AG09309 (cell line): ENCODE measurements around the gene SET.

Experiments used
- DNase-seq: peaks from one replicate; pipeline ENCODE4 v3.0.0-alpha.2; 2010; ENCODE audit warnings: low read depth
- H3K4me3 ChIP-seq: 2 replicates; pipeline ENCODE4 v1.5.1; 2011; ENCODE audit warnings: mild to moderate bottlenecking, low read depth, low read length, moderate library complexity; ENCODE audit not compliant: control insufficient read depth
- TF ChIP-seq, protein P1 (sequence below): IDR thresholded peaks from 2 replicates; pipeline ENCODE4 v1.5.1; 2011; ENCODE audit warnings: mild to moderate bottlenecking, low read depth, low read length, inconsistent platforms; ENCODE audit not compliant: insufficient read depth, control insufficient read depth; ENCODE audit errors: missing control alignments

SET gene

DNA sequence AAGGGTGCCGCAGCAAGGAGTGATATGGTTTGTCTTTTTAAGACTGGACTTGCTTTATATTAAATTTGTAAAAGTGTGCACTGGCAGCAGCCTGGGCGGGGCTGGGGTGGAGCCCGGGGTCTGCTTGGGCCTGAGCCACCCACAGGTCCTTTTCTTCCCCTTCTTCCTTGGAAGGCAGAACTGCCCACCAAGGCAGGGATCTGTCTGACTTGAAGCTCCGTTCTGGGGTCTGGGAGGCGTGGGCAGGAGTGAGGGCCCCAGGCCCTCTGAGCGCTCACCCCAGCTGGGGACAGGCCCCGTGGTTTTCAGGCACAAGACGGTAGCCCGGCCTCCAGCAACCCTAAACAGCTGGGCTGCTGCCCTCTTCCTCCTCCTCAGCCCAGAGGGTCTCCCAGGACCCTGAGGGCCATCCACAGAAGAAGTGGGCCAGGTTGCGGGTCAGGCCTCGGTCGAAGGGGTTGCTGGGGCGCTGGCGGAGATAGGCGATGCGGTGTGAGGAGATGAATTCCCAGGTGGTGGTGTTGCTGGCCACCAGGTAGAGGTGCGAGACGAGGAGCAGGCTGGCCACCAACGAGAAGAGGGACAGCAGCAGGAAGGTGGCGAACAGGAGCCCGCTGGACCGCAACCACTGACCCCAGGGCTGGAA is 31.9 kb downstream of the SET start:
- TF ChIP-seq, protein P1, sequence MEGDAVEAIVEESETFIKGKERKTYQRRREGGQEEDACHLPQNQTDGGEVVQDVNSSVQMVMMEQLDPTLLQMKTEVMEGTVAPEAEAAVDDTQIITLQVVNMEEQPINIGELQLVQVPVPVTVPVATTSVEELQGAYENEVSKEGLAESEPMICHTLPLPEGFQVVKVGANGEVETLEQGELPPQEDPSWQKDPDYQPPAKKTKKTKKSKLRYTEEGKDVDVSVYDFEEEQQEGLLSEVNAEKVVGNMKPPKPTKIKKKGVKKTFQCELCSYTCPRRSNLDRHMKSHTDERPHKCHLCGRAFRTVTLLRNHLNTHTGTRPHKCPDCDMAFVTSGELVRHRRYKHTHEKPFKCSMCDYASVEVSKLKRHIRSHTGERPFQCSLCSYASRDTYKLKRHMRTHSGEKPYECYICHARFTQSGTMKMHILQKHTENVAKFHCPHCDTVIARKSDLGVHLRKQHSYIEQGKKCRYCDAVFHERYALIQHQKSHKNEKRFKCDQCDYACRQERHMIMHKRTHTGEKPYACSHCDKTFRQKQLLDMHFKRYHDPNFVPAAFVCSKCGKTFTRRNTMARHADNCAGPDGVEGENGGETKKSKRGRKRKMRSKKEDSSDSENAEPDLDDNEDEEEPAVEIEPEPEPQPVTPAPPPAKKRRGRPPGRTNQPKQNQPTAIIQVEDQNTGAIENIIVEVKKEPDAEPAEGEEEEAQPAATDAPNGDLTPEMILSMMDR = no peak

DNA sequence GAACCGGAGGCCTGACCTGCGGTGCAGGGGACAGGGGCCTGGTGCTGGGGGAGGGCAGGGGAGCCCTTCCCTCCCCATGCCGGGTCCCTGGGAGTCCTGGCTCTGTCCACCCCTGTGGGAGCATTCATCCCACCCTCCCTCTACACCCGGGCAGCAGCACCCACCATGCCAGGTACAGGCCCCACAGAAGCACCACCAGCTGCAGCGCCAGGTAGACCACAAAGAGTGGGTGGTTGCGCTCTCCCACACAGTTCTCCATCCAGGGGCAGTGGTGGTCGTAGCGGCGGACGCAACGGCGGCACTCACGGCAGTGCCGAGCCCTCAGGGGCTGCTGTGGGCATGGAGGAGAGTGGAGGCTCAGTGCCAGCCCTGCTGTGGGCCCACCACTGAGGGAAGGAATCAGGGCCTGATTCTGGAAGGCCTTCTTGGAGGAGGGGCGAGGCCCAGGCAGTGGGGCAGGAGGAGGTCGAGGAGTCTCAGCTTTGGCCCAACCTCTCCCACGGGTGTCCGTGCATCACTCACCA is 32.5 kb downstream of the SET start:
- H3K4me3 ChIP-seq = no peak overlapping the region

More for the DNA sequence above, 31.9 kb downstream of the SET start:
- H3K4me3 ChIP-seq = no peak overlapping the region
- DNase-seq = no peak

DNA sequence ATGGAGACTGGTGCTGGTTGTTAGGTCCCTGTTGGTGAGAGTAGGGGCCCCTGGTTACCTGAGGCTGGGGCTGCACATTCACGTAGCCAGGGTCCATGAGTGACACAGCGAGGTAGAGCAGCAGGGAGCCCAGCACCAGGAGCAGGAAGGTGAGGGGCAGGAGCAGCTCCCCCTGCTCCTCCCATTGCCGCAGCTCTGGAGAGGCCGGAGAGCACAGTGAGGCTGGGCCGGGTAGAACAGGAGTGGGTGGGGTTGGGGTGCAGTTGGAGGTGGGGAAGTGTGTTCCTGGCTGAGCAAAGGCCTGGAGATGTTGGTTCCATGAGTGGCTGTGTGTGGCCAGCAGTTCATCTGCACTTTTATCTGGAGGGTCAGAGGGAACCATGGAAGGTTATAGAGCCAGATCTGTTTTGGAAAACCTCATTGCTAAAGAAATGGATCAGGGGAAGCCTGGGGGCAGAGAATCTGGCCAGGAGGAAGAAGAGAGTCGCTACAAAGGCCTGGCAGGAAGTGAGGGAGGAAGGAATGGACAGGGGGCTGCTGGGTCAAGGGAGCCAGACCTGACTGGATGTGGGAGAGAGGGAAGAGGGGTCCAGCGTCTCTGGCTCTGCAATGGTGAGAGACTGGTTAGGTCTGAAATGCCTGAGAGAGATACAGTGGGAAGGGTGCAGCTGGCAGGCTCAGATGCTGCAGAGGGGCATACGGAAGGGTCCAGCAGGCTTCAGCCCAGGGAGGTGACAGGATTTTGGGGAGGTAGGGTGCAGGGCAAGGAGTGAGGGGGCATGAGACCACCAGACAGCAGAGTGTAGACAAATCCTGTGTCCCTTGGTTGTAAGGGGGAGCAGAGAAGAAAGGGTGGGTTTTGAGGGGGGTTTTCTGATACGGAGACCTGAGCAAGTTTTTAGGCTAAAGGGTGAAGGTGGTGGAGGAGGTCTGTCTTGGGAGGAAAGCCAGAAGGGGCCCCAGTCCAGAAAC is 33.6 kb downstream of the SET start:
- DNase-seq = no peak
- H3K4me3 ChIP-seq = no peak overlapping the region
- TF ChIP-seq, protein P1 = no peak

More for the DNA sequence above, 32.5 kb downstream of the SET start:
- TF ChIP-seq, protein P1 = no peak
- no peak for DNase-seq

DNA sequence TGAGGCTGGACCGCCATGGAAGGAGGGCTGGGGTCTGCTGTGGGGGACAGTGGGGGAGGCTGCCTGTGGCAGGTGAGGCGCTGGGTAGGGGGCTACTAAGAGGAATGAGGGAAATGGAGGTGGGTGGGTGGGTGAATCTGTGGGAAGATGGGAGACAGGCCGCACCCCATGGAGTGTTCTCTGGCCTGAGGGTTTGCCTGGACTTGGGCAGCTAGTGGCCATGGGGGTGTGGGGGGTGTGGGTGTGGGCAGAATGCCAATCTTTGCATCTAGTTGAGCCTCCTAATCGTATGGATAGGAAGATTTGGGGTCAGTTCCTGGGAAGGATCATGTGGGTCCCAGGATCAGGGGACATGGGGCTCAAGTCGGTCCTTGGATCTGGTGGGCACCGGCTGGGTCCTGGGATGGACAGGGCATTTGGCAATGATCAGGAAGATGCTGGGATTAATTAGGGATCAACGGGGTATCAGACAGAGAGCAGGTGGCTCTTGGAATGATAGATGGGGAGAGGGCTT is 34.4 kb downstream of the SET start:
- DNase-seq = no peak
- H3K4me3 ChIP-seq = peak overlapping the region; percentile 83
- TF ChIP-seq, protein P1 = no peak

DNA sequence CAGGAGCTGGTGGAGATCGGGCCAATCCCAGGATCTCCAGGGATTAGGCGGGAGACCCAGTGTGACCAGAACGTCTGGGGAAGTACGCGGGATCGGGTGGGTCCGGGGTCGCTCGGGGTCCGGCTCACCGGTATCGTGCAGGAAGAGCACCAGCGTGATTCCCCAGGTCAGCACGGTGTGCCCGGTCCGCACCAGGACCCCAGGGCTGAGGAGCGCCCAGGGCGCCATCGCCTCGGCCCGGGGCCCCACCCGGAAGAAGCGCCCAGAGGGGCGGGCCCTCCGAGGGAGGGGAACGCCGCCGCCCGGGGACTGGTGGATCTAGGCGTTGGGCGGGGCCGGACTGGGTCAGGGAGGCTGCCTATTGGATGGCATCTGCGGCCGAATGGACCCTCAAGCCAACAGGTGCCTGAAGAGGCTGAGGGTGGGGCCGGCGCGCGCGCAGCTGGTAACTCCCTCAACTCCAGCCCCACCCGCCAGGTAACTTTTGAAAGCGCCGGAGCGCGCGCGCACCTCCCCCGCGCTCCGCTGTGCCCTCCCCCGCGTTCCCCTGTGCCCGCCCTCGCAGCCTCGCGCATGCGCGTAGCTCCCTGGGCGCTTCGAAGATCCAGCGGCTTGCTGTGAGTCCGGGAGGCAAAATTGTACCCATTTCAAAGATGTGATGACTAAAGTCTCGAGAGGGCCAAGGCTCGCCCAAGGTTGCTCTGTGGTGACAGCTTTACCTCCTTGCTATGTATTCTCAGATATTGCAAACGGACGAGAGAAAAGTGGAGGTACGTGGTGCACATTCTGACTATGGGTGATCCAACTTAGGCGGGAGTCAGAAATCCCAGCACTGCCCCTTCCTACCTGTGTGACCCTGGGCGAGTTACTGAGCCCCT is 35.1 kb downstream of the SET start, which contains the start of gene ZDHHC12:
Gene ZDHHC12 (minus strand): TSS at position 262 of the 878 bp plus-strand sequence. CDS start 34 bp downstream, at position 228.
- DNase-seq = peak; percentile 38
- peak within 1 kb of the TSS; percentile 83 for H3K4me3 ChIP-seq
- TF ChIP-seq, protein P1 = no peak
